ENCODE results near the gene TAF4. TPM values are rescaled to one million over a fixed set of nuclear protein-coding genes. Genes with fewer than 3 reads are reported as not detected.

The TAF4 gene
- total and polyA plus RNA-seq, 2 donors (not counting 1 experiment from before 2014, with no cell fraction given), result 2.6 to 3.0 TPM

DNA sequence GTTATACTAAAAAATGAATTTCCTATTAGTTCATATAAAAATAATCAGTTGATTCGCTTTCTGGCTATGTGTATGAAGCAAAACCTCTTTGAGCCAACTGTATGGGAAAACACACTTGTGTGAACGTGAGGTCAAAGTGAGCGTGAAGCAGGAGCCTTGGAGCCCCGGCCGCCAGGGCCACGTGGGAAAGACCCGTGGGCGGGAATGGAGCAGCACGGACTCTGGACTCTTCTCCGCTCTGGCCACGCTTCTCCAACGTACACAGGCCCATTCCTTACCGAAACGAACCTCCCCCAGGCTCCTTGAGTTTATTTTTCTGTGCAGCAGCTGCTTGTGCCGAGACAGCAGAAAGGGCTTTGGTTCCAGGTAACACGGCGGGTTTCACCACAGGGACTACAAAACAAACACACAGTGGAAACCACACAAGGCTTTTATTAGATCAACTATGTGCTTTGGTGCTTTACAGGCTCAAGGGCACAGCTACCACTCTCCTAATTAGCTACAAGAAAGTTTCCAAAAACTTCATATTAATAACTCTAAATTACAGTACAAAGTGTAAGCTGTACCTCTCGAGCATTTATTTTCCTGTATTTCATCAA lies 62.7 kb downstream of the TAF4 start:
- no peak for DNase-seq (ENCODE audit: low read depth in 2 of 2)
- Histone ChIP-seq H3K4me1 (ENCODE audit: control insufficient read depth, extremely low read depth, insufficient read depth, low read length) (no peaks in the 10 kb centered on the region), H3K4me3 (replicated peaks in 1 of 4; ENCODE audit: control extremely low read depth in 1 of 4, insufficient read depth in 1 of 4, low read depth in 3 of 4, low read length in 4 of 4) (no peak overlapping the region), H3K9me3 (ENCODE audit: control insufficient read depth, insufficient read depth, low read depth, low read length) (no peaks in the 10 kb centered on the region), H3K27me3 (ENCODE audit: control insufficient read depth, insufficient read depth, low read length) (no peaks in the 10 kb centered on the region), H3K27ac (ENCODE audit: insufficient read depth, low read length) (no peak overlapping the region), H3K36me3 (ENCODE audit: control insufficient read depth, insufficient read depth, low read length) (peaks cover 15% of the 10 kb centered on the region), H3K4me2 (ENCODE audit: extremely low read depth, insufficient read depth, low read length) (no peak overlapping the region), H3K9ac (ENCODE audit: insufficient read depth, low read length) (no peak overlapping the region), H3K79me2 (ENCODE audit: control insufficient read depth, insufficient read depth, low read length) (no peaks in the 10 kb centered on the region), H4K20me1 (ENCODE audit: control insufficient read depth, extremely low read depth, insufficient read depth, low read length) (no peaks in the 10 kb centered on the region), H2AFZ (ENCODE audit: low read length) (no peak overlapping the region)
- no peak for TF ChIP-seq CTCF (conservative IDR thresholded peaks at IDR 0.05 in 1 of 2, IDR thresholded peaks at IDR 0.05 in 1 of 2; ENCODE audit: low read depth in 1 of 2, low read length in 2 of 2)
- no peak for TF ChIP-seq EZH2 (IDR thresholded peaks at IDR 0.05; ENCODE audit: low read length, missing control alignments)

GRCh38 chr20:62001178-62001715 lies 64.4 kb downstream of the TAF4 start:
- H3K36me3 ChIP-seq (ENCODE audit: control insufficient read depth, insufficient read depth, low read length), result peaks cover 14% of the 10 kb centered on the region
- H3K4me2 ChIP-seq (ENCODE audit: extremely low read depth, insufficient read depth, low read length), result no peak overlapping the region
- no peaks in the 10 kb centered on the region for H3K27me3 ChIP-seq (ENCODE audit: control insufficient read depth, insufficient read depth, low read length)
- no peak overlapping the region for H3K9ac ChIP-seq (ENCODE audit: insufficient read depth, low read length)
- no peak for TF ChIP-seq EZH2 (IDR thresholded peaks at IDR 0.05; ENCODE audit: low read length, missing control alignments)
- TF ChIP-seq CTCF (conservative IDR thresholded peaks at IDR 0.05 in 1 of 2, IDR thresholded peaks at IDR 0.05 in 1 of 2; ENCODE audit: low read depth in 1 of 2, low read length in 2 of 2), result no peak
- H3K4me3 ChIP-seq (replicated peaks in 1 of 4; ENCODE audit: control extremely low read depth in 1 of 4, insufficient read depth in 1 of 4, low read depth in 3 of 4, low read length in 4 of 4), result no peak overlapping the region
- no peak for DNase-seq (ENCODE audit: low read depth in 2 of 2)
- H3K79me2 ChIP-seq (ENCODE audit: control insufficient read depth, insufficient read depth, low read length), result no peaks in the 10 kb centered on the region
- no peaks in the 10 kb centered on the region for H3K9me3 ChIP-seq (ENCODE audit: control insufficient read depth, insufficient read depth, low read depth, low read length)
- no peak overlapping the region for H2AFZ ChIP-seq (ENCODE audit: low read length)
- no peaks in the 10 kb centered on the region for H4K20me1 ChIP-seq (ENCODE audit: control insufficient read depth, extremely low read depth, insufficient read depth, low read length)
- H3K4me1 ChIP-seq (ENCODE audit: control insufficient read depth, extremely low read depth, insufficient read depth, low read length), result no peaks in the 10 kb centered on the region
- H3K27ac ChIP-seq (ENCODE audit: insufficient read depth, low read length), result no peak overlapping the region

DNA sequence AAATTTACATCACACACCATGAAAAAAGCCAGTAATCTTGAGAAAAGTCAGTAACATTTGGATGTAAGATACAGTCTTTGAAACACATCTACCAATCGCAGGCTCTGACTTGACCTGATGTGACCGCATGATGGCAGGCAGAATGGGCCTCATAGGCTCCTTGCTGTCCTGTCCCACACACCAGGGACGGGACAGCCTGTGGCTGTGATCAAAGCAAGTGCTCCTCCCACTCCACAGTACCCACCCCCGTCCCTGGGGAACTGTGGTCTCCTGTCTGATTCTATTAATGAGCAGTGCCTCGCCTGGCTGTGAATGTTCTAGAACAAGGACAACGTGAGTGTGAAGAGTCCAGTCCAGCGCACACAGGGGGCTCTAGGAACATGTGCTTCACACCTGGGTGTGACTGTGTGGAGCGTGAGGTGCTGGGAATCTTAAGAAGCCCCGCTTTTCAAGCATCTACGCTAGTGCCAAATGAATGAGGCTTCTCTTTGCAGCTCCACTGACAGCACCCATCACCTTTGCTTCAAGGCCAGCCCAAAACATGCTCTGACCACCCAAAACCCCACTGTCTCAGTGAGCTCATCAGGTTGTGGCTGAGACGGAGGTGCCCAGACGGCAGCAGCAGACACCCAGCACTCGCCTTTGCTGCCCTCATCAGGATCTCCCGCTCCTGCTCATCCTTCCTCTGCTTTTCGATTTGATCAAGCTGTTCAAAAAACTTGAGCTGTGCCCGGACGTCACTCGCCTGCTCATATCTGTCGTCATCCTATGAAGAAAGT lies 67.1 kb downstream of the TAF4 start:
- no peak for TF ChIP-seq CTCF (conservative IDR thresholded peaks at IDR 0.05 in 1 of 2, IDR thresholded peaks at IDR 0.05 in 1 of 2; ENCODE audit: low read depth in 1 of 2, low read length in 2 of 2)
- no peak for TF ChIP-seq EZH2 (IDR thresholded peaks at IDR 0.05; ENCODE audit: low read length, missing control alignments)
- H3K27me3 ChIP-seq (ENCODE audit: control insufficient read depth, insufficient read depth, low read length), result no peaks in the 10 kb centered on the region
- no peak for DNase-seq (ENCODE audit: low read depth in 2 of 2)
- H2AFZ ChIP-seq (ENCODE audit: low read length), result no peak overlapping the region
- no peaks in the 10 kb centered on the region for H4K20me1 ChIP-seq (ENCODE audit: control insufficient read depth, extremely low read depth, insufficient read depth, low read length)
- peaks cover 12% of the 10 kb centered on the region for H3K36me3 ChIP-seq (ENCODE audit: control insufficient read depth, insufficient read depth, low read length)
- H3K9me3 ChIP-seq (ENCODE audit: control insufficient read depth, insufficient read depth, low read depth, low read length), result no peaks in the 10 kb centered on the region
- no peaks in the 10 kb centered on the region for H3K4me1 ChIP-seq (ENCODE audit: control insufficient read depth, extremely low read depth, insufficient read depth, low read length)
- H3K4me3 ChIP-seq (replicated peaks in 1 of 4; ENCODE audit: control extremely low read depth in 1 of 4, insufficient read depth in 1 of 4, low read depth in 3 of 4, low read length in 4 of 4), result no peak overlapping the region
- H3K79me2 ChIP-seq (ENCODE audit: control insufficient read depth, insufficient read depth, low read length), result no peaks in the 10 kb centered on the region
- no peak overlapping the region for H3K4me2 ChIP-seq (ENCODE audit: extremely low read depth, insufficient read depth, low read length)
- no peak overlapping the region for H3K9ac ChIP-seq (ENCODE audit: insufficient read depth, low read length)
- no peak overlapping the region for H3K27ac ChIP-seq (ENCODE audit: insufficient read depth, low read length)

Data from fibroblast of lung (primary cell).